Fibroblast of lung (primary cell): ENCODE results near the gene SCUBE3.

Experiments
- CTCF ChIP-seq, 2 donors: IDR thresholded peaks in 1 of 2; conservative IDR thresholded peaks in 1 of 2; 1 replicate in 1 of 2; 2 replicates in 1 of 2; pipeline ENCODE4 v1.5.1; 2011 to 2012; ENCODE audit warnings: low read length in 2 of 2, control low read depth in 1 of 2, inconsistent platforms in 1 of 2, low read depth in 1 of 2, mild to moderate bottlenecking in 1 of 2
- EZH2 ChIP-seq: IDR thresholded peaks from 2 replicates; pipeline ENCODE4 v1.5.1; 2012; ENCODE audit warnings: low read length, control low read depth, mild to moderate bottlenecking; ENCODE audit errors: missing control alignments

- TF ChIP-seq CTCF (conservative IDR thresholded peaks at IDR 0.05 in 1 of 2, IDR thresholded peaks at IDR 0.05 in 1 of 2; ENCODE audit: low read depth in 1 of 2, low read length in 2 of 2) (no peak), EZH2 (no peak)
Measured at GRCh38 chr6:35216412-35216732, 2.6 kb downstream of the SCUBE3 start.
